Hepatocyte (in vitro differentiated cells): ENCODE results near the gene SUPT4H1.

Source experiments
- EZH2 ChIP-seq: fragments of 200-600 bp; sonication (generic); IDR thresholded peaks from 2 replicates; pipeline ENCODE4 v1.6.1; 2016; ENCODE audit warnings: antibody characterized with exemption, mild to moderate bottlenecking, borderline replicate concordance
- TF ChIP-seq, protein P1 (sequence below): fragments of 200-600 bp; sonication (generic); IDR thresholded peaks from 2 replicates; pipeline ENCODE4 v1.5.1; 2016; ENCODE audit warnings: antibody characterized with exemption, mild to moderate bottlenecking; ENCODE audit not compliant: poor library complexity

DNA sequence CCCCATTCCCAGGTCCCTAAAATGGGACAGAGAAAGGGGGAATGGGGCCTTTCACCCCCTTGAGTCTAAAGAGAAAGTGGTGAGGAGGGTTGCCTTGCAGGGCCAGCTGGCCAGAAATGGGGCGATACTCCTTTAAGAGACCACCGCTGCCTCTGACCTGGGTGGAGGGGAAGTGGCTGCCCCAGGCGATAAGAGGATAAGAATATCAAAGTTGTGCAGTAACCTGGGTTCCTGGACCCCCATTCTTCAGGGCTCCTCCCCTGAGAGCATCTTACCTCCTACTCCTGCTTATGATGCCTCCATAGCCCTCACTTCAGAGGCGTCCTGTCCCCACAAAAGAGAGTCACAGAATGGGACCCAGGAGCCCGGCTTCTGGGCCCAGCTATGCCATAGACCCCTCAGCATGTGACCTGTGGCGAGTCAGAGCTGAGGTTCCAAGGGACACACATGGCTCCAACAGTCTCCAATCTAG lies 18.2 kb downstream of the SUPT4H1 start:
- TF ChIP-seq, protein P1, sequence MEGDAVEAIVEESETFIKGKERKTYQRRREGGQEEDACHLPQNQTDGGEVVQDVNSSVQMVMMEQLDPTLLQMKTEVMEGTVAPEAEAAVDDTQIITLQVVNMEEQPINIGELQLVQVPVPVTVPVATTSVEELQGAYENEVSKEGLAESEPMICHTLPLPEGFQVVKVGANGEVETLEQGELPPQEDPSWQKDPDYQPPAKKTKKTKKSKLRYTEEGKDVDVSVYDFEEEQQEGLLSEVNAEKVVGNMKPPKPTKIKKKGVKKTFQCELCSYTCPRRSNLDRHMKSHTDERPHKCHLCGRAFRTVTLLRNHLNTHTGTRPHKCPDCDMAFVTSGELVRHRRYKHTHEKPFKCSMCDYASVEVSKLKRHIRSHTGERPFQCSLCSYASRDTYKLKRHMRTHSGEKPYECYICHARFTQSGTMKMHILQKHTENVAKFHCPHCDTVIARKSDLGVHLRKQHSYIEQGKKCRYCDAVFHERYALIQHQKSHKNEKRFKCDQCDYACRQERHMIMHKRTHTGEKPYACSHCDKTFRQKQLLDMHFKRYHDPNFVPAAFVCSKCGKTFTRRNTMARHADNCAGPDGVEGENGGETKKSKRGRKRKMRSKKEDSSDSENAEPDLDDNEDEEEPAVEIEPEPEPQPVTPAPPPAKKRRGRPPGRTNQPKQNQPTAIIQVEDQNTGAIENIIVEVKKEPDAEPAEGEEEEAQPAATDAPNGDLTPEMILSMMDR, result no peak
- TF ChIP-seq EZH2, result no peak
